SU-DHL-6 (cell line): ENCODE results near the gene TSHZ3.

ENCODE experiments used
- H2AFZ ChIP-seq: fragments of 200-600 bp; sonication (generic); 2 replicates; pipeline ENCODE4 v1.6.1; 2014; ENCODE audit warnings: low read depth, mild to moderate bottlenecking, moderate library complexity, mixed read lengths, antibody characterized with exemption, low read length; ENCODE audit not compliant: severe bottlenecking
- H3F3A ChIP-seq: fragments of 200-600 bp; shearing (Covaris generic); 2 replicates; pipeline ENCODE4 v1.6.0; 2016; ENCODE audit warnings: antibody characterized with exemption, mild to moderate bottlenecking; ENCODE audit not compliant: insufficient read depth
- H3K27ac ChIP-seq: fragments of 200-600 bp; sonication (generic); 2 replicates; pipeline ENCODE4 v1.5.1; 2016; ENCODE audit warnings: low read depth, mild to moderate bottlenecking, low read length, moderate library complexity, mixed read lengths
- H3K27me3 ChIP-seq: fragments of 200-600 bp; sonication (generic), shearing (Covaris generic); 2 replicates; pipeline ENCODE4 v1.6.0; 2014; ENCODE audit warnings: mild to moderate bottlenecking, low read length
- H3K36me3 ChIP-seq: fragments of 200-600 bp; sonication (generic); 2 replicates; pipeline ENCODE4 v1.6.1; 2014; ENCODE audit warnings: mild to moderate bottlenecking, low read length, mixed read lengths
- H3K4me2 ChIP-seq: fragments of 300-600, 200-600 bp; shearing (Covaris generic), sonication (generic); 2 replicates; pipeline ENCODE4 v1.6.0; 2014; ENCODE audit warnings: low read length, low read depth, mild to moderate bottlenecking; ENCODE audit not compliant: poor library complexity, severe bottlenecking
- H3K4me3 ChIP-seq: fragments of 200-600 bp; sonication (generic); 2 replicates; pipeline ENCODE4 v1.5.1; 2014; ENCODE audit warnings: antibody characterized with exemption, low read length, mild to moderate bottlenecking, mixed read lengths; ENCODE audit not compliant: insufficient read depth, poor library complexity, severe bottlenecking
- H3K79me2 ChIP-seq: fragments of 200-600 bp; sonication (generic); 2 replicates; pipeline ENCODE4 v1.6.1; 2014; ENCODE audit warnings: mild to moderate bottlenecking, low read length, moderate library complexity; ENCODE audit not compliant: insufficient read depth
- H3K9ac ChIP-seq: fragments of 200-600 bp; sonication (generic); 2 replicates; pipeline ENCODE4 v1.7.0; 2014; ENCODE audit warnings: mild to moderate bottlenecking, low read length
- H3K9me2 ChIP-seq: fragments of 200-600 bp; sonication (generic); replicated peaks from 2 replicates; pipeline ENCODE4 v1.6.1; 2014; ENCODE audit warnings: low read length; ENCODE audit not compliant: insufficient read depth
- H3K9me3 ChIP-seq: fragments of 200-600 bp; sonication (generic); 2 replicates; pipeline ENCODE4 v1.6.1; 2014; ENCODE audit warnings: low read length, mixed read lengths; ENCODE audit not compliant: insufficient read depth
- H4K20me1 ChIP-seq: fragments of 200-600 bp; sonication (generic); 2 replicates; pipeline ENCODE4 v1.6.1; 2014; ENCODE audit warnings: low read depth, mild to moderate bottlenecking, antibody characterized with exemption, low read length, moderate library complexity, mixed read lengths
- CTCF ChIP-seq: fragments of 200-600 bp; sonication (generic); IDR thresholded peaks from one replicate; pipeline ENCODE4 v1.5.1; 2017; ENCODE audit warnings: antibody characterized with exemption, mild to moderate bottlenecking, low read length, moderate library complexity; ENCODE audit not compliant: insufficient read depth, poor library complexity, severe bottlenecking
- EZH2phosphoT487 ChIP-seq: fragments of 200-600 bp; sonication (generic), shearing (Covaris generic); conservative IDR thresholded peaks from 2 replicates; pipeline ENCODE4 v1.6.1; 2018; ENCODE audit warnings: mild to moderate bottlenecking, antibody characterized with exemption, low read length, moderate library complexity, mixed read lengths

The TSHZ3 gene

GRCh38 chr19:31326329-31327028, 22.8 kb downstream of the TSHZ3 start:
- Histone ChIP-seq H3K27ac (no peak overlapping the region), H3K4me2 (no peak overlapping the region), H3K79me2 (no peaks in the 10 kb centered on the region), H2AFZ (no peak overlapping the region), H3K27me3 (no peaks in the 10 kb centered on the region), H4K20me1 (no peaks in the 10 kb centered on the region), H3K9me2 (no peaks in the 10 kb centered on the region), H3F3A (no peaks in the 10 kb centered on the region), H3K9me3 (no peaks in the 10 kb centered on the region), H3K36me3 (no peaks in the 10 kb centered on the region), H3K9ac (no peak overlapping the region), H3K4me3 (no peak overlapping the region)
- TF ChIP-seq EZH2phosphoT487 (no peak), CTCF (no peak)

- TF ChIP-seq CTCF, result no peak
- no peak for TF ChIP-seq EZH2phosphoT487
- H3K9ac ChIP-seq, result no peak overlapping the region
- no peak overlapping the region for H2AFZ ChIP-seq
- H3K27ac ChIP-seq, result no peak overlapping the region
- no peak overlapping the region for H3K4me3 ChIP-seq
- no peaks in the 10 kb centered on the region for H3K36me3 ChIP-seq
- H3K27me3 ChIP-seq, result no peaks in the 10 kb centered on the region
- no peaks in the 10 kb centered on the region for H3K9me3 ChIP-seq
- H4K20me1 ChIP-seq, result no peaks in the 10 kb centered on the region
- H3K79me2 ChIP-seq, result no peaks in the 10 kb centered on the region
- H3F3A ChIP-seq, result no peaks in the 10 kb centered on the region
- H3K4me2 ChIP-seq, result no peak overlapping the region
- H3K9me2 ChIP-seq, result no peaks in the 10 kb centered on the region
Measured at GRCh38 chr19:31325342-31325741, 23.9 kb downstream of the TSHZ3 start.

- Histone ChIP-seq H3K36me3 (no peaks in the 10 kb centered on the region), H3F3A (no peaks in the 10 kb centered on the region), H3K27ac (no peak overlapping the region), H3K4me3 (no peak overlapping the region), H3K9me3 (no peaks in the 10 kb centered on the region), H3K27me3 (no peaks in the 10 kb centered on the region), H3K9ac (no peak overlapping the region), H2AFZ (no peak overlapping the region), H3K9me2 (no peaks in the 10 kb centered on the region), H4K20me1 (no peaks in the 10 kb centered on the region), H3K79me2 (no peaks in the 10 kb centered on the region), H3K4me2 (no peak overlapping the region)
- TF ChIP-seq EZH2phosphoT487, result no peak
- no peak for TF ChIP-seq CTCF
Measured at GRCh38 chr19:31319465-31319864, 29.8 kb downstream of the TSHZ3 start.
